ENCODE measurements around the gene BANP.
"Not testable (repeated sequence)": the region's sequence is repeated elsewhere in the genome, so short reads cannot be mapped to it uniquely, and the experiment has no call there.

DNA sequence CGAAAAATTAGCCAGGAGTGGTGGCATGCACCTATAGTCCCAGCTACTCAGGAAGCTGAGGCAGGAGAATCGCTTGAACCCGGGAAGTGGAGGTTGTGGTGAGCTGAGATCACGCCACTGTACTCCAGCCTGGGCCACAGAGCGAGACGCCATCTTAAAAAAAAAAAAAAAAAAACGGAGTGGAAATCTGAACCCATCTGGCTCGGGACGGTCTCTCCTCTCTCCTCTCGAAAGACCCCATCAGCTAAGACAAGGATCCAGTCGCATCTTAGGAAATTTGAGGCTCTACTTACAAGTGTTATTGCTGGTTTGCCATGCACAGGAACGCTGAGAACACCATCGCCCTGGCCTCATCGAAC, 15.2 kb upstream of the BANP start:
- TF ChIP-seq POLR2A (IDR thresholded peaks at IDR 0.05; ENCODE audit: low read depth, low read length); POLR2AphosphoS5 (IDR thresholded peaks at IDR 0.05; ENCODE audit: low read depth, low read length); POU2F2 (IDR thresholded peaks at IDR 0.05; ENCODE audit: low read depth, low read length); TAF1 (IDR thresholded peaks at IDR 0.05; ENCODE audit: low read depth, low read length); SPI1 (IDR thresholded peaks at IDR 0.05; ENCODE audit: low read depth, low read length); PAX5 (IDR thresholded peaks at IDR 0.05; ENCODE audit: insufficient read depth, low read length, severe bottlenecking): not testable (repeated sequence)
